Body of pancreas (tissue), 4 donors: Measurements from ENCODE around the gene ARHGEF35. TPM values are rescaled to one million over a fixed set of nuclear protein-coding genes. Genes with fewer than 3 reads are reported as not detected.
"Not testable (repeated sequence)": the region's sequence is repeated elsewhere in the genome, so short reads cannot be mapped to it uniquely, and the experiment has no call there.

Experiments
- ATAC-seq: fragments of 150-250 bp; one replicate; pipeline ENCODE4 v1.9.1; 2016
- DNase-seq, 4 donors: peaks; one replicate each; pipeline ENCODE4 v3.0.0-alpha.2; 2019
- H3K27ac ChIP-seq, 4 donors: fragments of 200-600 bp; sonication (generic); 1 replicate in 3 of 4; 2 replicates in 1 of 4; pipeline versions ENCODE4 v1.5.1 to v1.6.1; 2016 to 2019; ENCODE audit warnings: mild to moderate bottlenecking in 1 of 4, mixed read lengths in 1 of 4, moderate library complexity in 1 of 4
- H3K27me3 ChIP-seq, 2 donors: fragments of 200-600 bp; sonication (generic); one replicate each; pipeline ENCODE4 v1.6.0; 2016; ENCODE audit warnings: mild to moderate bottlenecking in 1 of 2
- H3K36me3 ChIP-seq, 2 donors: fragments of 200-600 bp; sonication (generic); replicated peaks in 1 of 2; 2 replicates each; pipeline ENCODE4 v1.5.1; 2016; ENCODE audit warnings: low read depth in 2 of 2; ENCODE audit not compliant: insufficient read depth in 1 of 2
- H3K4me1 ChIP-seq: fragments of 200-600 bp; sonication (generic); one replicate; pipeline ENCODE4 v1.6.0; 2016
- H3K4me3 ChIP-seq, 2 donors: fragments of 200-600 bp; sonication (generic); 1 replicate in 1 of 2; 2 replicates in 1 of 2; pipeline ENCODE4 v1.5.1; 2016 to 2019
- H3K9me3 ChIP-seq, 3 donors: fragments of 200-600 bp; sonication (generic); 1 replicate in 2 of 3; 2 replicates in 1 of 3; pipeline ENCODE4 v1.5.1; 2016
- WGBS, 2 donors: methylation state at CpG; one replicate each; pipeline ENCODE4 v1.1.5; 2017; 5-methylcytosine and 5-hydroxymethylcytosine counted together
- intact Hi-C: fragments of 100-400 bp; cut with DNase I; formaldehyde crosslinking; loops from one replicate; pipeline ENCODE4 v1.15.1; 2023
- total RNA-seq, 2 donors: library from RNA; depleted of rRNA; stranded (reverse); fragments of >200 nt; gene quantifications; one replicate each; pipeline ENCODE4 v1.1.0, GENCODE V29; 2016

ARHGEF35 gene
- total RNA-seq: 1 to 10 TPM; 5.3 to 5.4 TPM

GRCh38 chr7:144195212-144195872 lies at the start of gene ARHGEF35:
Gene ARHGEF35, minus strand, starts transcription at chr7:144195833. Its CDS starts 7,450 bp downstream, at chr7:144188383.
- H3K4me3 ChIP-seq: not testable (repeated sequence)

DNA sequence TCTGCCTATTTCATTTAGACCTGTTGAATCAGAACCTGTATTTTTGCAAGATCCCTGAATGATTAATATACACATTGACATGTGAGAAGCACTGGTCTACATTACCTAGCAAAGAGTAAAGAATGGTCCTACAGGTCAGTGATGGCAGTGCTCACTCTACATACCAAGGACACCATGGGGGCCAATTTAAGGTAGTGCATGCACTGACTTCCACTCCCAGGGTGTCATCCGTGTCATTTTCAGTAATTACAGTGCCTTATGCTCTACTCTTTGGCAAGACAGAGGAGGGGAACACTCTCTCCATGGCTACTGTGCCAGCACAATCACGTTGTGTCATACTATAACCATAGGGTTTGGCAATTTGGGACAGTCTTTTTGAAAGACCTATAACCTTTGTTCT lies 49.7 kb upstream of the ARHGEF35 start:
- H3K36me3 ChIP-seq, H3K27me3 ChIP-seq, DNase-seq, H3K4me3 ChIP-seq, ATAC-seq, H3K4me1 ChIP-seq, H3K9me3 ChIP-seq, H3K27ac ChIP-seq, intact Hi-C loops: not testable (repeated sequence)
- WGBS, 2 donors: no CpG with 5 or more reads among the region's 2 CpGs

More at GRCh38 chr7:144195212-144195872, at the start of gene ARHGEF35:
- peak within 1 kb of the TSS in 1 of 4 donors; percentile 50 for H3K27ac ChIP-seq
- WGBS, 2 donors: no CpG with 5 or more reads among the region's 51 CpGs
- H3K36me3 ChIP-seq, intact Hi-C loops, H3K27me3 ChIP-seq, H3K9me3 ChIP-seq, H3K4me1 ChIP-seq: not testable (repeated sequence)
- ATAC-seq (peak; percentile 97), DNase-seq (peak in 2 of 4 donors; percentile 47 to 73)

DNA sequence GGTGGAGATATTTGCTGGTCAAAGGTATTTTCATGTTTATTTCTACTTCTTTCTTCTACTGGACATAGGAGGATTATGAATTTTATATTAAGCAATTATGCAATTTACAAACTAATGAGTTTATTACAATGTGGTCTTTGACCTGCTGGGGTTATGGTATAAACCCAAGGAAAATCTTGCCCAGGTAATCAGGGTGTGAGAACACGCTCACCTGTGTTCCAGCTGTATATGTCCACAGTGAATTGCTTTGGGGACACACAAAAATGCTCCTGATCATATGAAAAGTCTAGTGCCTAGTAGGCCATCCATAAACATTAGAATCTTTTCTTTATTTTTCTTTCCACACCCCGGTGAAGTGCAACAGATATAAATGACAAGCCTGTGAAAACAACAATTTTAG lies 43.7 kb upstream of the ARHGEF35 start, which contains the start of gene OR2A42:
Gene OR2A42 (minus strand): TSS at position 241 of the 400 bp plus-strand sequence. CDS start 6,762 bp downstream, outside the sequence.
- H3K27me3 ChIP-seq, H3K4me1 ChIP-seq, H3K36me3 ChIP-seq, H3K9me3 ChIP-seq, intact Hi-C loops, DNase-seq, H3K4me3 ChIP-seq, H3K27ac ChIP-seq, ATAC-seq: not testable (repeated sequence)
- WGBS, 2 donors: 33 to 54% methylated on average over 1 of the region's 2 CpGs

DNA sequence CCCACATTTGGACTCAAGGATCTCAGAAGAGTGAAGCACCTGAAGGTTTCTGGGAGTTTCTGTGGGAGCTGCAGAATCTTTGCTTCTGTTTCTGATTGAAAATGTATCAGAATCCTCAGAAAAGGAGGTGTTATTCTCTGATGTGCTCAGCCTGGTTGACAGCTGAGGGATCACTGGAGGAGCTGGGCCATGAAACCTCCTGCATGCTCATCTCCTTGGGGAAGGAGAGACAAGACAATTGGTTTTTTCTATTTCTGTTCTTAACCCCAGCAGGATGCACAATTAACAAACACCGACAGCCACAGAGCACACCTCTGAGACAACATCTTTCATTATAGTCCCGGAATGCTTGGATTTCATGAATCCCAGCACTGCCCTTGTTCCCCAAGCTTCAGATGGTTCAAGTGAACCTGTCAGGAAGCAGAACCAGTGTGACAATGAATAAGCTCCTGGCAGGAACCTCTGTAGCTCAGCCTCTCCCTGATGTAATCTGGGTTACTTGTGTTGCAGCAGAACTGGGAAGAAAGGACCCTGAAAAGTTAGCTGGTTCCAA lies 43.0 kb upstream of the ARHGEF35 start:
- H3K4me1 ChIP-seq, H3K27me3 ChIP-seq, H3K9me3 ChIP-seq, H3K27ac ChIP-seq, intact Hi-C loops, DNase-seq, H3K36me3 ChIP-seq, H3K4me3 ChIP-seq, ATAC-seq: not testable (repeated sequence)
- 83 to 93% methylated on average over 2 of the region's 2 CpGs for WGBS, 2 donors

GRCh38 chr7:144233039-144233438 lies 37.4 kb upstream of the ARHGEF35 start:
- H3K4me3 ChIP-seq, ATAC-seq, H3K4me1 ChIP-seq, H3K36me3 ChIP-seq, H3K27ac ChIP-seq, H3K9me3 ChIP-seq, intact Hi-C loops, H3K27me3 ChIP-seq, DNase-seq: not testable (repeated sequence)
- 77 to 81% methylated on average over 1 of the region's 1 CpG for WGBS, 2 donors

GRCh38 chr7:144231027-144231426 lies 35.4 kb upstream of the ARHGEF35 start:
- DNase-seq, H3K4me3 ChIP-seq, H3K27me3 ChIP-seq, H3K27ac ChIP-seq, ATAC-seq, H3K36me3 ChIP-seq, H3K4me1 ChIP-seq, intact Hi-C loops, H3K9me3 ChIP-seq: not testable (repeated sequence)
- no CpG with 5 or more reads among the region's 2 CpGs for WGBS, 2 donors

DNA sequence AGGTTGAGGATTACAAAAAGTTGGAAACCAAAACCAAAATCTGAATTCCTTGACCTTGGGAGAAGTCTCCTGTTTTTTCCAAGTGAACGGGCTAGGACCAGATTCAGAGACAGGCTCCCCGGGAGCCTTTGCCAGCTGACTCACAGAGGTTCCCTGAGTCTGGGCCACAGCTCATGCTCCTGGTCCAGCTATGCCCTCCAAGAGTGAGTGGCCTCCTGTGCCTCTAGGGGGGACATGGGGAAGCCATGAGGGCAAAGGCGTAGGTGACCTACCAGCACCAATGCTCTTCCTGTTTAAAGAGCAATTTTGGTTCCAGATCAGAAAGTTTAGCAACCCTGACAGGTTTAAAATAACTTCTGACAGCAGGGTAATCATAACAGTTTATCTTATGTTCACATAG lies 33.2 kb upstream of the ARHGEF35 start:
- H3K9me3 ChIP-seq, H3K36me3 ChIP-seq, H3K4me1 ChIP-seq, DNase-seq, H3K27me3 ChIP-seq, ATAC-seq, intact Hi-C loops, H3K27ac ChIP-seq, H3K4me3 ChIP-seq: not testable (repeated sequence)
- 80% methylated on average over 2 of the region's 3 CpGs; no CpG with 5 or more reads in 1 of the 2 donors for WGBS, 2 donors

- H3K27me3 ChIP-seq, H3K4me1 ChIP-seq, H3K4me3 ChIP-seq, ATAC-seq, H3K36me3 ChIP-seq, H3K9me3 ChIP-seq, intact Hi-C loops, DNase-seq, H3K27ac ChIP-seq: not testable (repeated sequence)
- 61 to 67% methylated on average over 3 of the region's 4 CpGs for WGBS, 2 donors
Measured at GRCh38 chr7:144226866-144227265, 31.2 kb upstream of the ARHGEF35 start.

GRCh38 chr7:144223675-144224074 lies 28.0 kb upstream of the ARHGEF35 start:
- H3K27ac ChIP-seq, H3K36me3 ChIP-seq, H3K27me3 ChIP-seq, H3K4me1 ChIP-seq, H3K4me3 ChIP-seq, intact Hi-C loops, ATAC-seq, H3K9me3 ChIP-seq, DNase-seq: not testable (repeated sequence)

- H3K27me3 ChIP-seq, H3K36me3 ChIP-seq, ATAC-seq, H3K4me1 ChIP-seq, H3K4me3 ChIP-seq, H3K9me3 ChIP-seq, intact Hi-C loops, DNase-seq, H3K27ac ChIP-seq: not testable (repeated sequence)
Measured at GRCh38 chr7:144220531-144220930, 24.9 kb upstream of the ARHGEF35 start.

GRCh38 chr7:144219149-144219548 lies 23.5 kb upstream of the ARHGEF35 start:
- intact Hi-C loops, H3K4me1 ChIP-seq, H3K27me3 ChIP-seq, H3K9me3 ChIP-seq, DNase-seq, H3K4me3 ChIP-seq, H3K27ac ChIP-seq, H3K36me3 ChIP-seq: not testable (repeated sequence)
- WGBS, 2 donors: no CpG with 5 or more reads among the region's 4 CpGs
- peak; percentile 48 for ATAC-seq

- DNase-seq, H3K4me1 ChIP-seq, H3K27ac ChIP-seq, H3K36me3 ChIP-seq, H3K4me3 ChIP-seq, H3K27me3 ChIP-seq, intact Hi-C loops, H3K9me3 ChIP-seq, ATAC-seq: not testable (repeated sequence)
- 92 to 100% methylated on average over 1 of the region's 1 CpG for WGBS, 2 donors
Measured at GRCh38 chr7:144218581-144218980, 22.9 kb upstream of the ARHGEF35 start.
